Measurements from ENCODE around the gene VTCN1. TPM values are rescaled to one million over a fixed set of nuclear protein-coding genes. Genes with fewer than 3 reads are reported as not detected.

The VTCN1 gene
- total and polyA plus RNA-seq, 9 donors: 0.05 to 17.6 (median 0.83) TPM; not detected in 2

DNA sequence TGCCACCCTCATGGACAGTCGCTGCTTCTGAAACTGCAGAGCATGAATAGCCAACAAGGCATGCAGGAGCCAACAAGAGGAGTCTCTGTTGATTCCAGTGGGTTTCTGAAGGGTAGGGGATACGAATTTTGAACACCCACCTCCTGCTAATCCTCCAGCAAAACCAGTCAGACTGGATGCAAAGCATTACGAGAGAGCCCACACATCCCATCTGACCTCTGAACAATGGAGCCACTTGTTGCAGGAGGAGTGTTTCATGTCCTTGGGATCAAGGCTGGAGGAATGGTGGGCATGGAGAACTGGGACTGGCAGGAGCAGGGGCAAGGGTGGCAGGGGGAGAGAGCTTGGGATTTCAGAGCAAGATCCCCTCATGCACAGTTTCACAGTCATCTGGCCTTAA is 1.6 kb downstream of the VTCN1 start:
- intact Hi-C loops (cut with DNase I): no loop called here
- H3K27me3 ChIP-seq: no peaks in the 10 kb centered on the region
- no peak overlapping the region for H3K4me3 ChIP-seq
- H3K36me3 ChIP-seq: no peaks in the 10 kb centered on the region
- TF ChIP-seq EP300 (IDR thresholded peaks at IDR 0.05) (no peak), POLR2A (IDR thresholded peaks at IDR 0.05) (no peak)
- TF ChIP-seq, protein P1, sequence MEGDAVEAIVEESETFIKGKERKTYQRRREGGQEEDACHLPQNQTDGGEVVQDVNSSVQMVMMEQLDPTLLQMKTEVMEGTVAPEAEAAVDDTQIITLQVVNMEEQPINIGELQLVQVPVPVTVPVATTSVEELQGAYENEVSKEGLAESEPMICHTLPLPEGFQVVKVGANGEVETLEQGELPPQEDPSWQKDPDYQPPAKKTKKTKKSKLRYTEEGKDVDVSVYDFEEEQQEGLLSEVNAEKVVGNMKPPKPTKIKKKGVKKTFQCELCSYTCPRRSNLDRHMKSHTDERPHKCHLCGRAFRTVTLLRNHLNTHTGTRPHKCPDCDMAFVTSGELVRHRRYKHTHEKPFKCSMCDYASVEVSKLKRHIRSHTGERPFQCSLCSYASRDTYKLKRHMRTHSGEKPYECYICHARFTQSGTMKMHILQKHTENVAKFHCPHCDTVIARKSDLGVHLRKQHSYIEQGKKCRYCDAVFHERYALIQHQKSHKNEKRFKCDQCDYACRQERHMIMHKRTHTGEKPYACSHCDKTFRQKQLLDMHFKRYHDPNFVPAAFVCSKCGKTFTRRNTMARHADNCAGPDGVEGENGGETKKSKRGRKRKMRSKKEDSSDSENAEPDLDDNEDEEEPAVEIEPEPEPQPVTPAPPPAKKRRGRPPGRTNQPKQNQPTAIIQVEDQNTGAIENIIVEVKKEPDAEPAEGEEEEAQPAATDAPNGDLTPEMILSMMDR (IDR thresholded peaks at IDR 0.05): no peak
- no peak overlapping the region for H3K27ac ChIP-seq
- H3K4me1 ChIP-seq (ENCODE audit: insufficient read depth): no peaks in the 10 kb centered on the region
- WGBS, 3 donors: 69 to 73% (median 69%) methylated on average over 3 of the region's 3 CpGs
- DNase-seq: no peak
- no peaks in the 10 kb centered on the region for H3K9me3 ChIP-seq

DNA sequence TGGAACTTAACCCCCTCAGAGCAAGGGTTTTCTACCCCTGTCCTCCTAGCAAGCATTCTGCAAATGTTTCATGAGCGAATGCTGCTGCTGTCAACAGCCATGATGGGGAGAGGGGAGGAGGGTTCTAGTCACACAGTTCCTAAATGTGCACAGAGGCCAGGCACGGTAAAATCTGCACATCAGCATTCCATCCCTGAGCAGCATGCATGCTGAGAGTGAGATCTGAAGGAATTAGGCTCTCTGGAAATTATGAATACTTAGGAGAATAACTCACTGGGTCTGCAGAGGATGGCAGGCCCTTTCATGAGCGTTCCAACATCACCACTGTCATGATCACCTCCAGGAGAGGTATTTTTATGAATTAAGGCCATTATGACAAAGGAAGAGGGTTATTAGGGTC is 2.1 kb downstream of the VTCN1 start:
- no peak for TF ChIP-seq POLR2A (IDR thresholded peaks at IDR 0.05)
- TF ChIP-seq, protein P1 (IDR thresholded peaks at IDR 0.05): no peak
- no peak for TF ChIP-seq EP300 (IDR thresholded peaks at IDR 0.05)
- 76 to 93% (median 87%) methylated on average over 3 of the region's 3 CpGs for WGBS, 3 donors
- Histone ChIP-seq H3K9me3 (no peaks in the 10 kb centered on the region), H3K36me3 (no peaks in the 10 kb centered on the region), H3K4me1 (ENCODE audit: insufficient read depth) (no peaks in the 10 kb centered on the region), H3K4me3 (no peak overlapping the region), H3K27me3 (no peaks in the 10 kb centered on the region), H3K27ac (no peak overlapping the region)
- intact Hi-C loops (cut with DNase I): no loop called here
- DNase-seq: no peak

DNA sequence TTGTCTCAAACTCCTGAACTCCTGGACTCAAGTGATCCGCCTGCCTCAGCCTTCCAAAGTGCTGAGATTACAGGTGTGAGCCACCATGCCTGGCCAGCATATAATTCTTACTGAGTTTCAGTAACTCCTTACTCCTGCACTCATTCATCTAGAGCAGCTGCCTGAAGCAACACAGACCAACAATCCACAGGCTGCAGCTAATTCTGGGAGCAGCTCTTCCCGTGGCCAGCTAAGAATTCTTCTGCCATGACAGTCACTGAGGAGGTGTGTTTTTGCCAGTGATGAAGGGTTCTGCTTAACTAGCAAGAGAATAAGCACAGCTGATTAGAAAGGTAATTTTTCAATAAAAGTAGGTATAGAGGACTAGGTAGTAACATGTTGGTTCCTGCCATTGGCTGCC is 5.4 kb downstream of the VTCN1 start:
- 54 to 65% (median 61%) methylated on average over 2 of the region's 2 CpGs for WGBS, 3 donors
- intact Hi-C loops (cut with DNase I): no loop called here
- DNase-seq: no peak

DNA sequence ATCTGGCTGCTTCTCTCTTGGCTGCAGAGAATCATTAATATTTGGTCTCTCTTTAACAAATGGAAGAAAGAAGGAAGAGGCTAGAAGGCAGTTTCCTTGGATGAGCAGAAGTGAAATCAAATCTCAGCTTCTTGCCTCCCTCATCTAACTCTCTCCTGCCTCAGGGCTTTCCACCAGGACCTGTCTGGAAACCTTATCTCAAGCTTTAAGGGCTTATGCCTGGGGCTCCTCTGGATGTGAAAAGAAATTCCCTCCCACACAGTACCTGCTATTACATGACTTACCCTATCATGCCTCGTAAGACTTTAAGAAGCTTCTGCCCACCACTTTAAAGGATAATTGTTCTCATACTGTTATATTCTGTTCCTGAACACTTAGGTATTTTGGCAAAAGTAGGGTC is 8.9 kb downstream of the VTCN1 start:
- no peaks in the 10 kb centered on the region for H3K9me3 ChIP-seq
- intact Hi-C loops (cut with DNase I): no loop called here
- H3K27me3 ChIP-seq: no peaks in the 10 kb centered on the region
- no peaks in the 10 kb centered on the region for H3K36me3 ChIP-seq
- no peaks in the 10 kb centered on the region for H3K4me1 ChIP-seq (ENCODE audit: insufficient read depth)
- no peak for DNase-seq
- no peak overlapping the region for H3K4me3 ChIP-seq
- 44 to 50% (median 44%) methylated on average over 1 of the region's 1 CpG for WGBS, 3 donors
- TF ChIP-seq EP300 (IDR thresholded peaks at IDR 0.05) (no peak), POLR2A (IDR thresholded peaks at IDR 0.05) (no peak)
- TF ChIP-seq, protein P1 (IDR thresholded peaks at IDR 0.05): no peak
- no peak overlapping the region for H3K27ac ChIP-seq

More for the DNA sequence above, 5.4 kb downstream of the VTCN1 start:
- H3K27me3 ChIP-seq: no peaks in the 10 kb centered on the region
- H3K36me3 ChIP-seq: no peaks in the 10 kb centered on the region
- no peak overlapping the region for H3K4me3 ChIP-seq
- no peaks in the 10 kb centered on the region for H3K4me1 ChIP-seq (ENCODE audit: insufficient read depth)
- no peak overlapping the region for H3K27ac ChIP-seq
- no peaks in the 10 kb centered on the region for H3K9me3 ChIP-seq
- TF ChIP-seq EP300 (IDR thresholded peaks at IDR 0.05) (no peak), POLR2A (IDR thresholded peaks at IDR 0.05) (no peak)
- TF ChIP-seq, protein P1 (IDR thresholded peaks at IDR 0.05): no peak

All from ovary (tissue), 9 donors.